NCI-H2227 treated with DMSO at 0.1 percent for 48 hours (cell line): Measurements from ENCODE around the gene DMRT2.

Experiments used
- DNase-seq: peaks from one replicate; lab custom pipeline; 2025; lab: John Stamatoyannopoulos, UW

The DMRT2 gene

DNA sequence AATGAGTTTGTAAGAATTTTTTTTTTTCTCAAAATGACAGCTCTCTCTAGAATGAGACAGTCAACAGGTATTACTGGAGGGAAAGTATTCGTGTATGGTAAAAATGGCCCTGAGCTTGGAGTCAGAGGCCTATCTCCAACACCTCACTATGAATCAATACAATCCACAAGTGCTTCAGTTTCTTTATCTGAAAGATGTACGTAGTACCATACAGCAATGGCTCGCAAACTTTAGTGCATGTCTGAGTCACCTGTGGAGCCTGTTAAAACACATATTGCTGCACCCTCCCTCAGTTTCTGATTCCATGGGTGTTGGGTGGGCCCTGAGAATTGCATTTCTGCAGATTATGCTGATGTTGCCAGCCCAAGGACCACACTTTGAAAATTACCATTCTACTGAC lies 44.6 kb downstream of the DMRT2 start:
- DNase-seq: no peak

DNA sequence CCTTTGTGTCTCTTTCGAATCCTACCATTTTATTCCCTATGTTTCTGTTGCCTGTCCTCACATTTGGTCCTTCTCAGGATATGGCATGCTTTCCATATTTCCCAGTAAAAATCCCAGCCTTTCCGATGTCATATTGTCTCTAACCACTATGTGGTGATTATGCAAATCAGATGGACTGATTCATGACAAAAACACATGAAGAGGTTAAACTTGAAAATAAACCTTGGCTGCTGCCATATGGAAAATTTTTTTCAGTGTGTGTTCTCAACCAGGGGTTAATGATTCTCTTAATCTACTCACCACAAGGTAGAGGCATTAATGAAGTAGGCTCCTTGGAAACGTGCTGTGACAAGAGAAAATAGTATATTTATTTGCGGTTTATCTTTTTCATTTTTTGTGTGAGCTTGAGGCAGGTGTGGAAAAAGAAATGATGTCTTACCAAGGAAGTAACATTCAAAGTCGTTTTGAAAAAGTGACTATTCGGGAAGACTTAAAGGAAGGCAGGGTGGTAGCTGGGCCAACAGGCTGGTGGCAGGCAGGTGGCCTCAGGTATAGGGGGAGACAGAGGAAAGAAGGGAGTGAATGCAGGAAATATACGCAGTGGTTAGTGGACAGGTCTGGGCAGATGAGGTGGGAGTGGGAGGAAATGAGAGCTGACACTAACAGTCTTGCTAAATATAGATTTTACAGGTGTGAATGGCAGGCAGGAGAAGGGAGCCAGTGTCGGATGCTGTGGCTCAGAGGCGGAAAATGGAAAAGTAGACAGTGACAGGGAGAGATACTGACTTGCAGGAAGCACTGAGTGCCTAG lies 46.2 kb downstream of the DMRT2 start:
- DNase-seq: no peak

DNA sequence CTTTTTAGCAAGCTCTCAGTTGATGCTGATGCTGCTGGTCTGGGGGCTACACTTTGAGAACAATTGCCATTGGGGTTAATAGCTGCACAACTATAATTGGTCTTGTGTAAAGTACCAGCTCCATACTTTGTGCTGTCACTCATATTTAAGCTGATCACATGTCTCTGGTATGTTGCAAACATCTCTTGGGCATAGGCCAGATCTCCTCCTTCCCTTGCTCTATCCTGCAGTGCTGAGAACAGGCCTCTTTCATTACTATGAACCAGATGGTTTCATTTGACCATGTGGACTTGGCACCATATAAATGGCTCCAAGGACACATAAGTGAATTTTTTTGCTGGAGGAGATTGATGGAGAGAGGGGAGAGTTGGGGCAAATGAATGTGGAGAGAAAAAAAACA lies 48.4 kb downstream of the DMRT2 start:
- no peak for DNase-seq

GRCh38 chr9:1100201-1100600 lies 50.0 kb downstream of the DMRT2 start:
- no peak for DNase-seq

DNA sequence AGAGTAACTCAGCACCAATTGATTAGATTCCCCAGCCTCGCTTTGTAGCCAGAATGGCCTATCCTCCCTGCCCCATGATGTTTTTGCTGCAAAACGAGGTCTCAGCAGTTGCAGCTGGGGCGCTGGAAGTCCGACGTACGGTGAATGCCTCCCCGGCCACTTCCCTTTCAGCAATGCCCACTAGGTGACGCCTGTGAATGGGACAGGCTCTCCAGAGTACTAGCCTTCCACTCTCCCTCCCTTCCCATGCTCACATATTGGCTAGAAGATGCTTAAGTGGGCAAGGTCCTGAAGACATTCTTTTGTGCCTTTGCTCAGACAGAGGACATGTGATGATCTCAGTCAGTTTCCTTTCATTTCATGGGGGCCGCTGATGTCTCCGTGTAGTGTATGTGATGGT lies 50.8 kb downstream of the DMRT2 start:
- no peak for DNase-seq

DNA sequence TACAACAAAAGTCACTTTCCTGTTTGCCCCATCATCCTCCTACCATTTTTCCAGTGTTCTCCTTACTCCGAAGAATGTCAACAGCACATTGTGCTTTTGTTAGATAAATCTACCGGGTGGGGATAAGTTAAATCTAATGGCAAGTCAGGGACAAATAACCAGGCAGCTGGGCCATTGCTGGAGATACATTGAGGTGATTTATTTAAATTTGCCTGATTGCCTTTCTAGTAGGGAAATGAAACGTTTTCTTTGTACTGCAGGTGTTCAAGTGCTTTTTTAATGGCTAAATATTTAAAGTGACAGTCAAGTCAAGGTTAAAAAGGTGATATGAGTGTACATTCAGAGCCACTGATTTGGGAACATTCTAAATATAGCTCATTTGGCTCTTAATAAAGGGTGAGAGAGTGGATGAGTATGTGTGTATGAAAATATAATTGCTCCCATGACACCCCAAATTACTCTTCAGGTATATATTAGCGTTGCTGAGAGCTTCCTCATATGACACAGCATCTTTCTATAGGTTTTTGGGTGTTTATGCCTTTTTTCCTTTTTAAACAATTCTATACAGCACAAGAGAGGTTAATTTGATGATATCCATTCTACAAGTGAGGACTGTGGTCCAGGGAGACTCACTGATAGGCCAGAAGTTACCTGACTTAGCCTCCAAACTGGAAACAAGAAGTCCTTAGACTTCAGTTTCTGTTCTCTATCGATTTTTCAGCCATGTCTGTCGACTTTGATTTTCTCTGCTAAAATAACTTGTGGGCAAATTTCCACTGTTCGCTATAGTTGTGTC lies 51.9 kb downstream of the DMRT2 start:
- no peak for DNase-seq

GRCh38 chr9:1102642-1102970 lies 52.4 kb downstream of the DMRT2 start:
- DNase-seq: no peak
